HG03575 (cell line): ENCODE measurements around the gene OR10G7.
"Not testable (repeated sequence)": the region's sequence is repeated elsewhere in the genome, so short reads cannot be mapped to it uniquely, and the experiment has no call there.

Source experiments
- ATAC-seq: cut with Tn5 transposase; IDR thresholded peaks from one replicate; pipeline ENCODE4 v1.9.1; 2021; ENCODE audit not compliant: unreplicated experiment, insufficient number of reproducible peaks, low FRiP score; ENCODE audit errors: extremely low read depth

The OR10G7 gene

GRCh38 chr11:124052966-124053365 is 11.8 kb upstream of the OR10G7 start:
- no peak for ATAC-seq

- ATAC-seq, result no peak
These were observed 9.6 kb upstream of the OR10G7 start for GRCh38 chr11:124050748-124051147.

- no peak for ATAC-seq
These were observed 2.3 kb upstream of the OR10G7 start for GRCh38 chr11:124043420-124043819.

- ATAC-seq, result no peak
These were observed 1.6 kb downstream of the OR10G7 start for GRCh38 chr11:124039557-124039956.

- no peak for ATAC-seq
These were observed 4.5 kb downstream of the OR10G7 start for GRCh38 chr11:124036666-124037065.

GRCh38 chr11:124026498-124026897 is 14.6 kb downstream of the OR10G7 start, which contains the start of gene OR10G8:
OR10G8 (plus strand) TSS chr11:124026798; CDS start chr11:124029623, 2,825 bp downstream.
- ATAC-seq, result no peak

GRCh38 chr11:124015837-124016236 is 25.3 kb downstream of the OR10G7 start:
- not testable (repeated sequence) for ATAC-seq

GRCh38 chr11:124012697-124013096 is 28.4 kb downstream of the OR10G7 start, which contains the start of gene OR10G4:
OR10G4 (plus strand) TSS chr11:124012997; CDS start chr11:124015575, 2,578 bp downstream.
- no peak for ATAC-seq

- ATAC-seq, result no peak
These were observed 46.0 kb downstream of the OR10G7 start, which contains the start of gene OR10G6 for GRCh38 chr11:123995119-123995518. OR10G6 (minus strand) TSS chr11:123995161; CDS start chr11:123995161, 0 bp downstream.
